GM12874 (cell line): ENCODE data around the gene EDA2R.

Experiments used
- CTCF ChIP-seq: IDR thresholded peaks from 2 replicates; pipeline ENCODE4 v1.5.1; 2011; ENCODE audit warnings: low read depth, mild to moderate bottlenecking, control low read depth, low read length, moderate library complexity; ENCODE audit not compliant: insufficient read depth

Gene EDA2R

DNA sequence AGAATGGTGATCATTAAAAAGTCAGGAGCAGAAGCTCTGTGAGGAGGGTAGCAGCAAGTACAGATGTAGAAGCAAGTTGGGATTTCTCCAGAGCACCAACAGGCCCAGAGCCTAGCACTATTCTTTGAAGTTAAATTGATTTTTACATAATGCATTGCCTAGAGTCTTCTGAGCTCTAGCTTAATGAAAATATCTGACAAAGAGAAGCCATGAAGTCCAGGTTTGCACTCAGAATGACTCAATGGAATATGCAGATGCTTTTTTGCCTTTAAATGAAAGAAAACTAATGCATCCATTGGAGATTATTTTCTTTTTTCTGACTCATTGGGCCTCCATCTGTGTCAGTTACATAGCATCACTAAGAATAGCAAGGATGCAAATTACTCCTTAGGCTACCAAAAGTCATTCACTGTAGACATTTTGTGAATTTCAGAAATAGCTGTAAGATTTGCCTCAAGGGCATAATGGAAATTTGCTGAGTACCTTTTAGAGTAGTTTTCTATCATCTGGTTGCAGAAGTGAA is 91.0 kb downstream of the EDA2R start:
- TF ChIP-seq CTCF, result no peak
